ENCODE data around the gene SULT1B1. TPM values are rescaled to one million over a fixed set of nuclear protein-coding genes. Genes with fewer than 3 reads are reported as not detected.
A peak's percentile ranks its signal among the peaks of the same experiment; 100 is the strongest.

The SULT1B1 gene
- total RNA-seq, 1 donor from 2014 or later = 0.26 TPM

- FAIRE-seq (no peak), DNase-seq (ENCODE audit: low read depth) (peak; percentile 82)
- no peaks in the 10 kb centered on the region for H3K27me3 ChIP-seq (ENCODE audit: control insufficient read depth, insufficient read depth, low read length)
- H3K4me3 ChIP-seq (ENCODE audit: low read depth, low read length) = no peak overlapping the region
- no peaks in the 10 kb centered on the region for H3K36me3 ChIP-seq (ENCODE audit: control insufficient read depth, insufficient read depth, low read length)
- TF ChIP-seq CTCF (IDR thresholded peaks at IDR 0.05; ENCODE audit: insufficient read depth, low read length, severe bottlenecking) = no peak
Observed at GRCh38 chr4:69748173-69748572, 12.2 kb downstream of the SULT1B1 start.

GRCh38 chr4:69744157-69744478 lies 16.3 kb downstream of the SULT1B1 start:
- Histone ChIP-seq H3K36me3 (ENCODE audit: control insufficient read depth, insufficient read depth, low read length) (no peaks in the 10 kb centered on the region), H3K27me3 (ENCODE audit: control insufficient read depth, insufficient read depth, low read length) (no peaks in the 10 kb centered on the region), H3K4me3 (ENCODE audit: low read depth, low read length) (no peak overlapping the region)
- TF ChIP-seq CTCF (IDR thresholded peaks at IDR 0.05; ENCODE audit: insufficient read depth, low read length, severe bottlenecking) = no peak
- DNase-seq (ENCODE audit: low read depth) = no peak
- FAIRE-seq = no peak

GRCh38 chr4:69743476-69744156 lies 16.8 kb downstream of the SULT1B1 start:
- no peak for FAIRE-seq
- no peak overlapping the region for H3K4me3 ChIP-seq (ENCODE audit: low read depth, low read length)
- H3K27me3 ChIP-seq (ENCODE audit: control insufficient read depth, insufficient read depth, low read length) = no peaks in the 10 kb centered on the region
- DNase-seq (ENCODE audit: low read depth) = no peak
- no peaks in the 10 kb centered on the region for H3K36me3 ChIP-seq (ENCODE audit: control insufficient read depth, insufficient read depth, low read length)
- TF ChIP-seq CTCF (IDR thresholded peaks at IDR 0.05; ENCODE audit: insufficient read depth, low read length, severe bottlenecking) = no peak

- Histone ChIP-seq H3K4me3 (ENCODE audit: low read depth, low read length) (no peak overlapping the region), H3K36me3 (ENCODE audit: control insufficient read depth, insufficient read depth, low read length) (no peaks in the 10 kb centered on the region), H3K27me3 (ENCODE audit: control insufficient read depth, insufficient read depth, low read length) (no peaks in the 10 kb centered on the region)
- FAIRE-seq (no peak), DNase-seq (ENCODE audit: low read depth) (no peak)
- no peak for TF ChIP-seq CTCF (IDR thresholded peaks at IDR 0.05; ENCODE audit: insufficient read depth, low read length, severe bottlenecking)
Observed at GRCh38 chr4:69742596-69742995, 17.8 kb downstream of the SULT1B1 start.

GRCh38 chr4:69738872-69739271 lies 21.5 kb downstream of the SULT1B1 start:
- H3K4me3 ChIP-seq (ENCODE audit: low read depth, low read length) = no peak overlapping the region
- no peaks in the 10 kb centered on the region for H3K36me3 ChIP-seq (ENCODE audit: control insufficient read depth, insufficient read depth, low read length)
- DNase-seq (ENCODE audit: low read depth) (no peak), FAIRE-seq (no peak)
- H3K27me3 ChIP-seq (ENCODE audit: control insufficient read depth, insufficient read depth, low read length) = no peaks in the 10 kb centered on the region
- no peak for TF ChIP-seq CTCF (IDR thresholded peaks at IDR 0.05; ENCODE audit: insufficient read depth, low read length, severe bottlenecking)

- FAIRE-seq = no peak
- no peaks in the 10 kb centered on the region for H3K27me3 ChIP-seq (ENCODE audit: control insufficient read depth, insufficient read depth, low read length)
- H3K36me3 ChIP-seq (ENCODE audit: control insufficient read depth, insufficient read depth, low read length) = no peaks in the 10 kb centered on the region
- peak; percentile 23 for DNase-seq (ENCODE audit: low read depth)
- no peak overlapping the region for H3K4me3 ChIP-seq (ENCODE audit: low read depth, low read length)
- no peak for TF ChIP-seq CTCF (IDR thresholded peaks at IDR 0.05; ENCODE audit: insufficient read depth, low read length, severe bottlenecking)
Observed at GRCh38 chr4:69735119-69735518, 25.3 kb downstream of the SULT1B1 start.
